ENCODE data around the gene RHCE. TPM values are rescaled to one million over a fixed set of nuclear protein-coding genes. Genes with fewer than 3 reads are reported as not detected.

The RHCE gene
- polyA plus RNA-seq, 3 donors: 0.61 to 1.4 (median 1.3) TPM

Other genes starting within 250 kb of the RHCE start
- gene SYF2, start 188.3 kb downstream of the RHCE start, polyA plus RNA-seq (ENCODE audit: insufficient read length in 3 of 3): 100 to 1,000 TPM; 122 to 141 (median 128) TPM
- gene RSRP1, start 173.4 kb downstream of the RHCE start, polyA plus RNA-seq (ENCODE audit: insufficient read length in 3 of 3): 100 to 1,000 TPM; 146 to 153 (median 147) TPM
- 1 to 10 TPM in 2 of 3 donors, under 1 TPM in 1; 0.56 to 1.6 (median 1.1) TPM for gene RHD, start 148.3 kb downstream of the RHCE start, polyA plus RNA-seq (ENCODE audit: insufficient read length in 3 of 3)
- gene TMEM50A, start 82.5 kb downstream of the RHCE start, polyA plus RNA-seq (ENCODE audit: insufficient read length in 3 of 3): 100 to 1,000 TPM; 137 to 142 (median 138) TPM
- 10 to 100 TPM; 27.5 to 31.0 (median 29.7) TPM for gene MACO1, start 10.1 kb upstream of the RHCE start, polyA plus RNA-seq (ENCODE audit: insufficient read length in 3 of 3)
- gene LDLRAP1, start 122.8 kb upstream of the RHCE start, polyA plus RNA-seq (ENCODE audit: insufficient read length in 3 of 3): 10 to 100 TPM; 11.1 to 12.9 (median 12.2) TPM
- gene MAN1C1, start 196.0 kb upstream of the RHCE start, polyA plus RNA-seq (ENCODE audit: insufficient read length in 3 of 3): 10 to 100 TPM; 14.8 to 16.0 (median 15.2) TPM